Left ventricle myocardium superior (tissue), 1 donor: Measurements from ENCODE around the gene TYW1. TPM values are rescaled to one million over a fixed set of nuclear protein-coding genes. Genes with fewer than 3 reads are reported as not detected.
"Not testable (repeated sequence)": the region's sequence is repeated elsewhere in the genome, so short reads cannot be mapped to it uniquely, and the experiment has no call there.

Experiments used
- ATAC-seq: fragments of 200-7000 bp; cut with Tn5 transposase; one replicate; pipeline ENCODE4 v1.9.1; 2020; ENCODE audit warnings: mild to moderate bottlenecking, moderate library complexity
- DNase-seq: peaks from one replicate; pipeline ENCODE4 v3.0.0-alpha.2; 2020
- intact Hi-C: fragments of 100-400 bp; cut with micrococcal nuclease; formaldehyde crosslinking; loops from one replicate; pipeline ENCODE4 v1.11.0; 2022
- long read RNA-seq: library from polyadenylated mRNA; unstranded; transcript quantifications from one replicate; pipeline ENCODE4 v2.0.0, GENCODE V29; 2021
- total RNA-seq: library from RNA; stranded (reverse); fragmentation: NEBNext Ultra II Directional; extraction: Animal tissue kit (Norgen Biotek cat#: 25700); gene quantifications from one replicate; pipeline ENCODE4 v1.2.1, GENCODE V29; 2021
- donor health status: DM: no; HTN: yes; CAD: no; lungs with severe emphysema.

TYW1 gene, protein sequence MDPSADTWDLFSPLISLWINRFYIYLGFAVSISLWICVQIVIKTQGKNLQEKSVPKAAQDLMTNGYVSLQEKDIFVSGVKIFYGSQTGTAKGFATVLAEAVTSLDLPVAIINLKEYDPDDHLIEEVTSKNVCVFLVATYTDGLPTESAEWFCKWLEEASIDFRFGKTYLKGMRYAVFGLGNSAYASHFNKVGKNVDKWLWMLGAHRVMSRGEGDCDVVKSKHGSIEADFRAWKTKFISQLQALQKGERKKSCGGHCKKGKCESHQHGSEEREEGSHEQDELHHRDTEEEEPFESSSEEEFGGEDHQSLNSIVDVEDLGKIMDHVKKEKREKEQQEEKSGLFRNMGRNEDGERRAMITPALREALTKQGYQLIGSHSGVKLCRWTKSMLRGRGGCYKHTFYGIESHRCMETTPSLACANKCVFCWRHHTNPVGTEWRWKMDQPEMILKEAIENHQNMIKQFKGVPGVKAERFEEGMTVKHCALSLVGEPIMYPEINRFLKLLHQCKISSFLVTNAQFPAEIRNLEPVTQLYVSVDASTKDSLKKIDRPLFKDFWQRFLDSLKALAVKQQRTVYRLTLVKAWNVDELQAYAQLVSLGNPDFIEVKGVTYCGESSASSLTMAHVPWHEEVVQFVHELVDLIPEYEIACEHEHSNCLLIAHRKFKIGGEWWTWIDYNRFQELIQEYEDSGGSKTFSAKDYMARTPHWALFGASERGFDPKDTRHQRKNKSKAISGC
- total RNA-seq, result 12.8 TPM
- long read RNA-seq, transcript TYW1-201 (16 exons, 3,348 nt), result major isoform, 11 of 22 reads
- long read RNA-seq, partial matches to known transcripts, result 4 of 22 reads
- long read RNA-seq, other reads (novel, unspliced or antisense), result 7 of 22 reads

GRCh38 chr7:66996444-66997191 lies at the start of gene TYW1:
Gene TYW1, plus strand, starts transcription at chr7:66996833. Its CDS starts 146 bp downstream, at chr7:66996979.
- peak; percentile 98 for DNase-seq
- ATAC-seq, result peak; percentile 87
- intact Hi-C loops, result not testable (repeated sequence)

DNA sequence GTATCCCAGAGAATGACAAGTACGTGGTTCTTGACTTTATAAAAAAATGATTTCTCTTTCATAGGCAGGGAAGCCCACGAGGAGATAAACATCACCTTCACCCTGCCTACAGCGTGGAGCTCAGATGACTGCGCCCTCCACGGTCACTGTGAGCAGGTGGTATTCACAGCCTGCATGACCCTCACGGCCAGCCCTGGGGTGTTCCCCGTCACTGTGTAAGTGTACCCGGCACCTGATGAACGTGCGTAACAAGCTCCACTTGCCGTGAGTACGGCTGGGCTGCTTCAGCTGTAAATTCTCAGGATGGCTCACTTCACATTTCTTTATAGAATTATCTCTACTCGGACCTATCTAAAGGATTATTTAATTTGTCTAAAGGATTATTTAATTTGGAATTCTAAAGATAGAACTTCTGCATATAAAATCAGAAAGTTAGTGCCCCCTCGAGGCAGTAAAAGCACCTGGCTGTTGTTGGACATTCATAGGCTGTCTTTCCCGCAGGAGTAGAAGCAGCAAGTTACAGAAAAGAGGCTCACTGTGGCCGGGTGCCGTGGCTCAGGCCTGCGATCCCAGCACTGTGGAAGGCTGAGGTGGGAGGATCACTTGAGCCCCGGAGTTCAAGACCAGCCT lies 48.0 kb upstream of the TYW1 start:
- ATAC-seq (no peak), DNase-seq (no peak)
- intact Hi-C loops, result no loop called here

- ATAC-seq (no peak), DNase-seq (no peak)
- intact Hi-C loops, result no loop called here
These were observed 46.3 kb upstream of the TYW1 start for GRCh38 chr7:66950311-66950710.

DNA sequence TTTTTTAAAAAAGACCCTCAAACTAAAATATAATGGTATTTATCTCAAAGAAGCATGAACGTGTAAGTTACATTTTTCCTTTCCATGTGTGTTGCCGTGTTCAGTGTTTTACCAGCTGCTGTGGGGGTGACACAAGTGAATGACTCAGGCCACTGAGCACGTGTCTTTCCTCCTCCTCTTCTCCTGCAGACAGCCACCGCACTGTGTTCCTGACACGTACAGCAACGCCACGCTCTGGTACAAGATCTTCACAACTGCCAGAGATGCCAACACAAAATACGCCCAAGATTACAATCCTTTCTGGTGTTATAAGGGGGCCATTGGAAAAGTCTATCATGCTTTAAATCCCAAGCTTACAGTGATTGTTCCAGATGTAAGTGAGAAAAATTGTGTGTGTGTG lies 45.9 kb upstream of the TYW1 start:
- intact Hi-C loops, result no loop called here
- no peak for DNase-seq

DNA sequence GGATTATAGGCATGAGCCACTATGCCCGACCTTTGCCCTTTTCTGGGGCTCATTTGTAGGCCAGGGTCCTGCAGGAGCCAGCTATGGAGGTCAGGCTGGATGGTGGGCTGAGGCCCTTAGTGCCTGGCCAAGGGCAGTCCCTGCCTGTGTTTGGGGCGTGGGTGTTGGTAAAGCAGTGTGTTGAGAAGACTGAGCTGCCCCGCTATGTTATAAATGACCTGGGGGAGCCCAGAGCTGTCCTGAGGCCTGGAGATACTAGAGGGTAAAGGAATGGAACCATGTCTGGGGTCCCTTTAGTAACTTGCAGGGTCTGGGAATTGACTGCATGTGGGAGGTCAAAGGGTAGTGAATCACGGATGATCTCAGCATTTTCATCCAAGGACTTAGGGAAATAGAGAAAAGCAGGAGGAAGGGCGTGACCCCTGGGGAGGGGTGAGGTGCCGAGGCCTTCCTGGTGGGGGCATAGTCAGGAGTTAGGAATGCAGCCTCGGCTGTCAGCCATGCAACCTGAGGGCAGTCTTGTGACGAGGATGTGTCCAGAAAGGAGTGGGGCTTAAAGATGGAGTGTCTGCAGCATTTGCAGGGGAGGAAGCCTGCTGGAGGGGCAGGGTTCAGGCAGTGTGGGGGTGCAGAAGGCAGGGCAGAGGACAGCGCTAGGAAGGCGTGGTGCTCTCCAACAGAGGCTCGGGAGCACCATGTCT lies 44.1 kb upstream of the TYW1 start:
- intact Hi-C loops, result no loop called here
- ATAC-seq, result no peak
- no peak for DNase-seq

More for the DNA sequence above, 45.9 kb upstream of the TYW1 start:
- ATAC-seq, result no peak

- DNase-seq (no peak), ATAC-seq (no peak)
- intact Hi-C loops, result no loop called here
These were observed 43.6 kb upstream of the TYW1 start for GRCh38 chr7:66953044-66953427.

DNA sequence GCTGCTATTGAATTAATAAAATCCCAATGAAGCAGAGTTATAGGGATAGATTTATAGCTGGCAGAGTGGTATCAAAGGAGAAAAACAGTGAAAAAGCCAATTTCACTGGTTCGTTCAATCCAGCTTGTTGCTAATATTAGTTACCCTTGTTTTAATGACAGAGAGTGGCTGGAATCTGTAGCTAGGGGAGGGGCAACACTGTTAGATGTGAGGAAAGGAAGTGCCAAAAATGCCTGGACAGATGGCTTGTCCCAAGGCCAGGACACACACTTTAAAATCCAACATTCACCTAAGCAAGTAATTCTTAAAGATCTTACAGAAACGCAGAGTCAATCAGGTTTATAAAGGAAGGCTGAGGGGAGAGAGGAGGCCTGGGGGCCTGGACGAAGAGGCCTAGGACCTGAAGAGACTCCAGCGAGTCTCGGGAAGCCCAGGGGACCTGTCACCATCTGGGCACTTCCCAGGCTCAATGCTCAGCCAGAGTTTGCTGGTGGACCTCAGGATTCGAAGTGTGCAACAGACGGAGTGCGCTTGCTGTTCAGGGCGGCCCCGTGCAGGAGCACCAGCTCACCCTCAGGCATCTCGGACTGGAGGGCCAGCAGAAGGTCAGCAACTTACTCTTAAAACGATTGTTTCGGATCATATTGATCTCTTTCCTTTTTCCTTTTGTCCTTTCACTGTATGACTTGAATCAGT lies 38.9 kb upstream of the TYW1 start:
- intact Hi-C loops, result no loop called here
- ATAC-seq (peak; percentile 68), DNase-seq (no peak)

DNA sequence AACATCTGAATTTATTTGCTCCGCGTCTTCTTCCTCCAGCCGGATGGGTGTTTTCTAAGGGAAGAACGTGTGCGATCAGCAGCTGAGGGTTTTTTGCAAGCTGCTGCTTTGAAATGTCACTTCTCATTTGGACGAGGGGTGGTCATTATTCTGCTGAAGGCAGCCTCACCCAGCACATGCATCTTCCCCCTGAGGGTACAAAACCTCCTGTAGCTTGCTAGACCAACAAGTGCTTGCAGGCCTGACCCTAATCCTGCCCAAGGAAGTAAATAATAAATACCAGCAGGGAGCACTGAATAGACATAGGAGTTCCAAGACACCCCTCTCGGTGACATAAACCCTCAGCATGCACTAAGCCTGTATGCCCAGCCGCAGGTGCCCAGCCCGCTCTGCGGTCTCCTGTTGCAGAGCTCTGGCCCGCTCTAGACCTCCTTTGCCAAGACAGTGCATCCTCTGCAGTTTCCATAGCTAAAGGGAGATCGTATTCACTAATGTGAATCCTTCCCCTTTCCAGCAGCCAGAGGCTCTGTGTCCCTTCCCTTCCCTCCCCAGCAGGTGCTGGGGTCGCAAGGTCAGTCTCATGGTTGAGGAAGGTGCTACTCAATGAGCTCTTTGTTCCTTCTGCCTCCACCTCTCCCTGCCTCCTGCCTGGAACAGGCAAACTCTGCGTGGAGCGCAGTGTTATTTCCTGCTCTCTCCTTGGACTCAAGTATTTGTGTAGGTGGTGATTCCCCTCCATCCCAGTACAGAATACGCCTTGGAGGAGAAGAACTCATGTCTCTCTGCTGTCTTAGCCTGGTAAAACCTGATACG lies 37.9 kb upstream of the TYW1 start:
- ATAC-seq (no peak), DNase-seq (no peak)
- intact Hi-C loops, result no loop called here

- DNase-seq (no peak), ATAC-seq (no peak)
- intact Hi-C loops, result no loop called here
These were observed 36.4 kb upstream of the TYW1 start for GRCh38 chr7:66960192-66960591.

GRCh38 chr7:66961096-66961495 lies 35.5 kb upstream of the TYW1 start:
- DNase-seq (no peak), ATAC-seq (no peak)
- intact Hi-C loops, result no loop called here

GRCh38 chr7:66964411-66964810 lies 32.2 kb upstream of the TYW1 start:
- ATAC-seq, result no peak
- intact Hi-C loops, result no loop called here
- DNase-seq, result no peak

DNA sequence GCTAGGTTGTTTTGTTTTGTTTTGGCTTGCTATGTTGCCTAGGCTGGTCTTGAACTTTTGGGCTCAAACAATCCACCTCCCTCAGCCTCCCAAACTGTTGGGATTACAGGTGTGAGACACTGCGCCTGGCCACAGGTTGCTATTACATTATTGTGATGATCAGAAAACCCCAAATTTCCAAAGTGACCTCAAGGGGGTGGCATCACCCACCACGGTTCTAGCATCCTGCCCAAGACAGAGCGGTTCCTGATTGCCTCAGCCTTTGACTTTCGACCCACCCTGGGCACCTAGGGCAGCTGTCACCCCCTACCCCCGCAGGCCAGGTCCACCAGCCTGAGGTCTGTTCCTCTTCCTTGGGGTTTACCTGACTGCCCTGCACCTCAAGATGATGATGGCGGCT lies 29.6 kb upstream of the TYW1 start:
- ATAC-seq (no peak), DNase-seq (no peak)
- intact Hi-C loops, result no loop called here

DNA sequence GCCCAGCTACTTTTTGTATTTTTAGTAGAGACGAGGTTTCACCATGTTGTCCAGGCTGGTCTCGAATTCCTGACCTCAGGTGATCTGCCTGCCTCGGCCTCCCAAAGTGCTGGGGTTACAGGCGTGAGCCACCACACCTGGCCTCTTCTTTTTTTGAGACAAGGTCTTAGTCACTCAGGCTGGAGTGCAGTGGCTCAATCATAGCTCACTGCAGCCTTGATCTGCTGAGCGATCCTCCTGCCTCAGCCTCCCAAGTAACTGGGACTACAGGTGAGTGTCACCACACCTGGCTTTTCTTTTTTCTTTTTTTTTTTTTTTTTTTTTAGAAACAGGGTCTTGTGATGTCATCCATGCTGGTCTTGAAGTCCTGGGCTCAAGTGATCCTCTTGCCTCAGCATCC lies 27.6 kb upstream of the TYW1 start:
- ATAC-seq, intact Hi-C loops, DNase-seq: not testable (repeated sequence)

- intact Hi-C loops, result no loop called here
- DNase-seq (no peak), ATAC-seq (no peak)
These were observed 26.3 kb upstream of the TYW1 start for GRCh38 chr7:66970310-66970709.

- DNase-seq (no peak), ATAC-seq (no peak)
- intact Hi-C loops, result no loop called here
These were observed 21.5 kb upstream of the TYW1 start for GRCh38 chr7:66974986-66975590.

- ATAC-seq, intact Hi-C loops, DNase-seq: not testable (repeated sequence)
These were observed 18.3 kb upstream of the TYW1 start for GRCh38 chr7:66978312-66978711.

DNA sequence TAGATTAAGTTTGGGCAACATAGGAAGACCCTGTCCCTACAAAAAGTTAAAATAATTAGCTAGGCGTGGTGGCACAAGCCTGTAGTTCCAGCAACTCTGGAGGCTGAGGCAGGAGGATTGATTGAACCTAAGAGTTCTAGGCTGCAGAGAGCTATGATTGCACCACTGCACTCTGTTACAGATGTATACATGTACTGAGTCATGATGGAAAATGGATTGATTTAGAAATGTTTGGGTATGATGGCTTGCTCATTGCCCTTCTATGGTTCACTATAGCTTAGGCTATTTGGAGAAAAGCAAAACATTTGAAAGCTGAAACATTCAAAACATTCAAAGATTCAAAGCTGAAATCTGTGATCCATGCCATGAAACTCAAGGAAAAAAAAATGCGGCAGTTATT lies 17.6 kb upstream of the TYW1 start:
- DNase-seq, intact Hi-C loops, ATAC-seq: not testable (repeated sequence)
